Globus pallidus (tissue), 1 donor: ENCODE results near the gene CEP164.

ENCODE experiments used
- DNase-seq: peaks from one replicate; pipeline ENCODE4 v3.0.0-alpha.2; 2015; ENCODE audit warnings: low spot score

Gene CEP164

GRCh38 chr11:117462864-117463247 lies 135.2 kb downstream of the CEP164 start:
- DNase-seq = no peak
